RWPE1 (cell line): ENCODE data around the gene ISOC2.
"Not testable (repeated sequence)": the region's sequence is repeated elsewhere in the genome, so short reads cannot be mapped to it uniquely, and the experiment has no call there.

ENCODE experiments used
- CTCF ChIA-PET: fragments of 350-600 bp; sonication (Branson Sonifier 250); formaldehyde crosslinking; extraction: SDS; loops from one replicate; lab custom pipeline; 2021; lab: Yijun Ruan, JAX
- POLR2A ChIA-PET: fragments of 400-600 bp; formaldehyde crosslinking; extraction: SDS; loops from one replicate; lab custom pipeline; 2020; ENCODE audit warnings: antibody characterized with exemption; ENCODE audit not compliant: low non-redundant PET; lab: Yijun Ruan, JAX
- DNase-seq: peaks from one replicate; pipeline ENCODE4 v3.0.0; 2012; ENCODE audit warnings: low spot score
- H3K27ac ChIP-seq: fragments of 450-650 bp; 2 replicates; pipeline ENCODE4 v1.5.1; 2017
- CTCF ChIP-seq: fragments of 450-650 bp; conservative IDR thresholded peaks from 2 replicates; pipeline ENCODE4 v1.5.1; 2017; ENCODE audit warnings: low read depth, mild to moderate bottlenecking

The ISOC2 gene

DNA sequence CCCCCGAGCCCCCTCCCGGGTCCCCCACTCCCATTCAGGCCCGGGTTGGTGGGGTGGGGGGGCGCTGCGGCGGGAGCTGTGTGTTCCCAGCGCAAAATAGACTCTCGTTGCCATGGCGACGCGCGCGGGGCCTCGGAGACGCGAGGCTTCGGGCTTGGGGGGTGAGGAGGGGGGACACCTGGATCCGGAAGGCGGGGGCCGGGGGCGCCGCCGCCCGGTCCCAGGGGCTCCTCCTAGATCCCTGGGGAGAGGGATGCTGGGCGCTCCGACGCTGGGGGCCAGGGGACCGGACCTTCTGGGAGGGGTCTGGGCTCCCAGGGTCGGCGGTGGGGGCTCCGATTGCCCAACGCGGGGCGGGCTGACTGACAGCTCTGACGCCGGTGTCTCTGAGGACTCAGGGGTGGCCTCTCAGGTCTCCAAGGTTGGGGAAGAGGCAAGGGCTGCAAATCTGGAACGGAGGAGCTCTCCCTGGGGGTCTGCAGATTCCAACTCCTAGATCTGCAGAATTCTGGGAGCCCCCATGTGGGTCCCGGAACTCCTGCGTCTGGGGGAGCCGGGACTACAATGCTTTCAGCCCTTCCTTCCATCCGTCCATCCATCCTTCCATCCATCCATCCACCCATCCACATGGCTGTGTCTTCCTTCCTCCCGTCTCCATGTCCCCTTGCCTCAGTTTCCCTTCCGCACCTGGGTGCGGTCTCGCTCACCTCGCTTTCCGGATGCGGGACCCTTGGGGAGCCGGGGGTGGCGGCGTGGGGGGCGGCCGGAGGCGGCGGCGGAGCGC lies 9.3 kb downstream of the ISOC2 start:
- H3K27ac ChIP-seq = no peak overlapping the region
- POLR2A ChIA-PET = no interaction called here
- CTCF ChIA-PET = interaction anchor here (3.6 kb wide), 1 partner anchor 16 kb away, joined by 11 read pairs; no protein-coding TSS in a partner anchor
- no peak for DNase-seq
- no peak for TF ChIP-seq CTCF

DNA sequence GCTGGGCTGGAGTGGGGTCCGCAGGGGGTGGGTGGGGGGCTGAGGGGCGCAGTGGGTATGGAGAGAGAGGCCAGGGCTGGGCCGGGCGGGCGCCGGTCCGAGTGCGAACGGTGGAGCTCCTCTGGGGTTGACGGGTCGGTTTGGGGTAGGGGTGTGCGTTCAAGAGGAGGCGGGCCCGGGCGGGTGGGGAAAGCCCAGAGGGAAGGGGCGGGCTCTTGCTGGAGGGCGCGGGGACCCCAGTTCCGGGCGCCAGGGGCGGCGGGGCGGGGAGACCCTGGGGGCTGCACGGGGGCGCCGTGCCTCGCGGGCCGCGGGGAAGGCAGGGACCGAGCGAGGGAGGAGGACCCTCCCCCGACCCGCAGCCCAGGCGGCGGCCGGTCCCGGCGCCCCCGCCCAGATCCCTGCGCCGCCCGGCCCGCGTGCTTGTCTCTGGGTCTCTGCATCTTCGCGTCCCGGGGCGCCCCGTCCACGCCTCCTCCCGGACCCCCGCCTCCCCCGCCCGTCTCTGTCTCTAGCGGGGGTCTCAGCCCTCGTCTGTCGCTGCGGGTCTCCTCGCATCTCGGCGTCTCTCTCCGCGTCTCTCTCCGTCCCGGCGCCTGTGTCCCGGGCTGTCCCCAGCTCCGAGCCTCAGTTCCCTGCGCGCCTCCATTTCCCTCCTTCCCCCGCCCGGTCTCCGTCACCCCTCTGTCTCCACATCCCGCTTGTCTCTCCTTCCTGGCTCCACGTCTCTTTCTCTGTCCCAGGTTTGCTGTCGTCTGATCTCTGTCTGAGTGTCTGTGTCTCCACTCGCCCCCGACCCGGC lies 10.1 kb downstream of the ISOC2 start:
- DNase-seq = no peak
- POLR2A ChIA-PET = no interaction called here
- TF ChIP-seq CTCF = no peak
- no peak overlapping the region for H3K27ac ChIP-seq
- CTCF ChIA-PET = interaction anchor here (3.6 kb wide), 1 partner anchor 16 kb away, joined by 11 read pairs; no protein-coding TSS in a partner anchor

DNA sequence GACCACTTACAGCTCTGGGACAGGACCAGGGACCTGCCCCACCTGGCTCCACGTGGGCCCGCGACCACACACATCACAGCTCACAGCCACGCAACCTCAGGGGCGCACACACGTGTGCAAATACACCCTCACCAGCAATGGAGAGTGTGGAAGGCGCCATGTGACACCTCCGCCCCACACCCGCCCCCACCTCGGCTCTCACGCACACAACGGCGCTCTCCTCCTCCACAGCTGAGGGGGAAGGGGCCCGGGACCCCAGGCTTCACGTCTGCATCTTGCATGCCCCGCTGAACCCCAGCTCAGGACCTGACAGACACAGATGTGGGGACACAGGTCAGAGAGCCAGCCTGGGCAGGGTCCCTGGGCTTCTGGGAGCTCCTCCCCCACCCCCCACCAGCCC lies 12.0 kb downstream of the ISOC2 start:
- TF ChIP-seq CTCF = no peak
- POLR2A ChIA-PET = no interaction called here
- H3K27ac ChIP-seq = no peak overlapping the region
- CTCF ChIA-PET = interaction anchor here (0.6 kb wide), 1 partner anchor 31 kb away, joined by 4 read pairs; no protein-coding TSS in a partner anchor
- no peak for DNase-seq

GRCh38 chr19:55448175-55448490 lies 13.3 kb downstream of the ISOC2 start:
- CTCF ChIA-PET, DNase-seq, POLR2A ChIA-PET: not testable (repeated sequence)
- peak overlapping the region; percentile 80 for H3K27ac ChIP-seq

GRCh38 chr19:55447421-55448174 lies 13.8 kb downstream of the ISOC2 start:
- peak overlapping the region; percentile 80 for H3K27ac ChIP-seq
- POLR2A ChIA-PET = no interaction called here
- no peak for TF ChIP-seq CTCF
- peak; percentile 67 for DNase-seq
- CTCF ChIA-PET = interaction anchor here (1.0 kb wide), 1 partner anchor 359 kb away, joined by 4 read pairs; no protein-coding TSS in a partner anchor

DNA sequence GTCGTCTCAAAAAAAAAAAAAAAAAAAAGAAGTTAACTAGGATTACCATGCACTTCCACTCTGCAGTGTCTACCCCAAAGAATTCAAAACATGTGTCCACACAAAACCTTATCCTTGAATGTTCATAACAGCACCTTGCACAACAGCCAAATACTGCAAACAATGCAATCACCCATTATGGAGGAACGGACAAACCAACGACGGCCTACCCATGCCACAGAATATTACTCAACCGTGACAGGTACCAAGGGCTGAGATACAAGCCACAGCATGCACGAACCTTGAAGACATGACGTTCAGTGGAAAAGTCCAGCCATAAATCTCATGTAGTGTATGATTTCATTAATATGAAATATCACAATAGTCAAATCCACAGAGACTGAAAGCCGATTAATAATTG lies 15.4 kb downstream of the ISOC2 start:
- POLR2A ChIA-PET = no interaction called here
- peak overlapping the region; percentile 80 for H3K27ac ChIP-seq
- no peak for TF ChIP-seq CTCF
- CTCF ChIA-PET = interaction anchor here (0.6 to 0.7 kb wide), 2 partner anchors 300 to 310 kb away, joined by 4 to 7 read pairs; no protein-coding TSS in a partner anchor
- peak; percentile 88 for DNase-seq
